Spleen (tissue), 7 donors: ENCODE measurements around the gene DENND1A.

ENCODE experiments used
- POLR2A ChIP-seq, 3 donors: fragments of 450-650 bp; IDR thresholded peaks; one replicate each; pipeline ENCODE4 v1.5.1; 2017; ENCODE audit warnings: antibody characterized with exemption in 3 of 3, mild to moderate bottlenecking in 1 of 3
- TF ChIP-seq, protein P1 (sequence below), 11 experiments: fragments of 200-600 bp in 7 of 11; fragments of 450-650 bp in 4 of 11; sonication (generic) in 4 of 11; IDR thresholded peaks in 8 of 11; conservative IDR thresholded peaks in 3 of 11; 1 replicate in 7 of 11; 2 replicates in 4 of 11; pipeline versions ENCODE4 v1.4.0 to v1.8.0; 2016 to 2021; ENCODE audit warnings: antibody characterized with exemption in 11 of 11, inconsistent platforms in 4 of 11, mild to moderate bottlenecking in 1 of 11
- donor health status: DM: no; HTN: no; CAD: no; lungs with moderate emphysema.
- donor health status: DM: no; HTN: no; CAD: no.
- donor health status: DM: no; HTN: no; CAD: no.

DNA sequence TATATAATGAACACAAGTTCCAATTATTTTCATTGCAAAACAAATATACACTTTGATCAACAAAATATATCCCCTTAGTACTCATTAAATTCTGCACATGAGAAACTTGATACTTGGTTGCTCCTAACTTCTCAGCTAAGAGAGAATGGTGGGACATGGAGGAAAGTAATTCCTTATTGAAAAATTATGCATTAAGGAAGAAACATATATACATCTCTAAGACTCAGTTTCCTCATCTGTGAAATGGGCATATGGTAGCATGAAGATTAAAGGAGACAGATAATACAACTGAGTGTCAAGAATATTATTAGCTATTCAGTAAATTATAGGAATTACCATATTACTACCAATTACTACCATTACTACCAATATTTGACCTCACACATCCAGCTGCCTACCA, 488.2 kb downstream of the DENND1A start:
- TF ChIP-seq POLR2A (IDR thresholded peaks at IDR 0.05) = no peak
- TF ChIP-seq, protein P1, sequence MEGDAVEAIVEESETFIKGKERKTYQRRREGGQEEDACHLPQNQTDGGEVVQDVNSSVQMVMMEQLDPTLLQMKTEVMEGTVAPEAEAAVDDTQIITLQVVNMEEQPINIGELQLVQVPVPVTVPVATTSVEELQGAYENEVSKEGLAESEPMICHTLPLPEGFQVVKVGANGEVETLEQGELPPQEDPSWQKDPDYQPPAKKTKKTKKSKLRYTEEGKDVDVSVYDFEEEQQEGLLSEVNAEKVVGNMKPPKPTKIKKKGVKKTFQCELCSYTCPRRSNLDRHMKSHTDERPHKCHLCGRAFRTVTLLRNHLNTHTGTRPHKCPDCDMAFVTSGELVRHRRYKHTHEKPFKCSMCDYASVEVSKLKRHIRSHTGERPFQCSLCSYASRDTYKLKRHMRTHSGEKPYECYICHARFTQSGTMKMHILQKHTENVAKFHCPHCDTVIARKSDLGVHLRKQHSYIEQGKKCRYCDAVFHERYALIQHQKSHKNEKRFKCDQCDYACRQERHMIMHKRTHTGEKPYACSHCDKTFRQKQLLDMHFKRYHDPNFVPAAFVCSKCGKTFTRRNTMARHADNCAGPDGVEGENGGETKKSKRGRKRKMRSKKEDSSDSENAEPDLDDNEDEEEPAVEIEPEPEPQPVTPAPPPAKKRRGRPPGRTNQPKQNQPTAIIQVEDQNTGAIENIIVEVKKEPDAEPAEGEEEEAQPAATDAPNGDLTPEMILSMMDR (IDR thresholded peaks at IDR 0.05 in 8 of 11, conservative IDR thresholded peaks at IDR 0.05 in 3 of 11) = no peak
